Measurements from ENCODE around the gene BLCAP. TPM values are rescaled to one million over a fixed set of nuclear protein-coding genes. Genes with fewer than 3 reads are reported as not detected.
A peak's percentile ranks its signal among the peaks of the same experiment; 100 is the strongest.

BLCAP gene
- total RNA-seq, 1 donor from 2014 or later: 97.2 TPM

DNA sequence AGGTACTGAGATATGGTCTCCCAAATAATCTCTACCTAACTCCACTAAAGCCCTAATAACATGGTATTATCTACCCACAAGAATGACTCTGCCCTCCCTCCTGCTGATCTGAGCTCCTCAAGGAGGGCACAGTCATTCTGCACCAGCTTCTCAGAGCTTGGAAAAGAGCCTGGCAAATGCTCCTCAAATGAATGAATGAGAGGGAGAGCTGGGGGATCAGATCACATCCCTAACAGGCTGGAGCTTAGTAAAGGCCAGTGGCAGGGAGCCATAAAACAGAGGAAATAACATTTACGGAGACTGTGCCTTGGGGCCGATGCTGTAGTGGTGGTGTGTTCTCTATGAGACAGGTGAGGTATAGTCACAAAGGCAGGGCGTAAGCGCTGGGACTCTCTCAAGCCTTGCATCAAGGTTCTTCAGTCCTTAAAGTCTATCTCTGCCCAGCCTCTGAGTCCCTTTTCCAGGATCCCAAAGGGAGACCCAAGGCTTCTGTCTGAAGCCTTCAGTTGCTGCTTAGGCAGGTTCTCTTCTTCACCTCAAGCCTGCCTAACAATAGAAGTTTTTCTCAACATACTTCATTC lies 13.8 kb downstream of the BLCAP start:
- Mint-ChIP-seq H3K36me3 (ENCODE audit: unreplicated experiment) (peaks cover 6% of the 10 kb centered on the region), H3K27me3 (ENCODE audit: unreplicated experiment) (peaks cover 6% of the 10 kb centered on the region), H3K27ac (ENCODE audit: unreplicated experiment) (no peak overlapping the region), H3K4me1 (ENCODE audit: low read depth, unreplicated experiment) (peaks cover 47% of the 10 kb centered on the region), H3K4me3 (ENCODE audit: unreplicated experiment) (no peak overlapping the region), H3K9me3 (ENCODE audit: unreplicated experiment) (peaks cover 8% of the 10 kb centered on the region)
- TF ChIP-seq, protein P1, sequence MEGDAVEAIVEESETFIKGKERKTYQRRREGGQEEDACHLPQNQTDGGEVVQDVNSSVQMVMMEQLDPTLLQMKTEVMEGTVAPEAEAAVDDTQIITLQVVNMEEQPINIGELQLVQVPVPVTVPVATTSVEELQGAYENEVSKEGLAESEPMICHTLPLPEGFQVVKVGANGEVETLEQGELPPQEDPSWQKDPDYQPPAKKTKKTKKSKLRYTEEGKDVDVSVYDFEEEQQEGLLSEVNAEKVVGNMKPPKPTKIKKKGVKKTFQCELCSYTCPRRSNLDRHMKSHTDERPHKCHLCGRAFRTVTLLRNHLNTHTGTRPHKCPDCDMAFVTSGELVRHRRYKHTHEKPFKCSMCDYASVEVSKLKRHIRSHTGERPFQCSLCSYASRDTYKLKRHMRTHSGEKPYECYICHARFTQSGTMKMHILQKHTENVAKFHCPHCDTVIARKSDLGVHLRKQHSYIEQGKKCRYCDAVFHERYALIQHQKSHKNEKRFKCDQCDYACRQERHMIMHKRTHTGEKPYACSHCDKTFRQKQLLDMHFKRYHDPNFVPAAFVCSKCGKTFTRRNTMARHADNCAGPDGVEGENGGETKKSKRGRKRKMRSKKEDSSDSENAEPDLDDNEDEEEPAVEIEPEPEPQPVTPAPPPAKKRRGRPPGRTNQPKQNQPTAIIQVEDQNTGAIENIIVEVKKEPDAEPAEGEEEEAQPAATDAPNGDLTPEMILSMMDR (IDR thresholded peaks at IDR 0.05; ENCODE audit: partially characterized antibody, unreplicated experiment): no peak
- no peak for DNase-seq

DNA sequence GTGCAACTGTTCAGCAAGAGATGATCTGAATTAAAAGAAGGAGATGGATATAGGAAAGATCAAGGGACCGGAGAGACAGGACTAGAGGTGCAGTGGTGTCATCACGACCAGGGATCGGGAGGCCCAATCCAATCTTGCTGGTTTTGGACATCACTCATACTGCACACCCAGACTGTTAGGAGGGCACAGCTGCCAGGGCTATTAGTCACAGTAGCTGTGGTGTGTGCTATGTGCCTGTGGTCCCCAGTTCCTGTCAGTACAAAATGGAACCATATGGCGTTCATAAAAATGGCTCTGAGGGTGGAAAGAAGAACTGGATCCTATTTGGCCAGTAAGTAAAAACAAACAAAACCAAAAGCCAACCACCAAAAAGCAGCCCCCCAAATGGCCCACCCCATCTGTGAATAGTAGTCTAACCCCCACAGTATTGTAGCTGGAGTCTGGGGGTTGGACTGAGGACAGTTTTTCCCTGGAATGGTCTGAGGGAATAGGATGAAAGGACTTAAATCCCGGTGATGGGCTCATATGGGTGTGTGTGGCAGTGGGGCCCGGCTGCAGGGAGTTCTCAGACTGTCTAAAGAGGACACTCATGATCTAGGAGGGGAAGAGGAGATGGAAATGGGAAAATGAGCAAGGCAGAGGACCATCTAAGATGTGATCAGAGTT lies 15.9 kb downstream of the BLCAP start:
- Mint-ChIP-seq H3K27me3 (ENCODE audit: unreplicated experiment) (no peaks in the 10 kb centered on the region), H3K9me3 (ENCODE audit: unreplicated experiment) (peaks cover 7% of the 10 kb centered on the region), H3K27ac (ENCODE audit: unreplicated experiment) (no peak overlapping the region), H3K4me1 (ENCODE audit: low read depth, unreplicated experiment) (peaks cover 27% of the 10 kb centered on the region), H3K36me3 (ENCODE audit: unreplicated experiment) (no peaks in the 10 kb centered on the region), H3K4me3 (ENCODE audit: unreplicated experiment) (peak overlapping the region; percentile 43)
- TF ChIP-seq, protein P1 (IDR thresholded peaks at IDR 0.05; ENCODE audit: partially characterized antibody, unreplicated experiment): no peak
- no peak for DNase-seq

DNA sequence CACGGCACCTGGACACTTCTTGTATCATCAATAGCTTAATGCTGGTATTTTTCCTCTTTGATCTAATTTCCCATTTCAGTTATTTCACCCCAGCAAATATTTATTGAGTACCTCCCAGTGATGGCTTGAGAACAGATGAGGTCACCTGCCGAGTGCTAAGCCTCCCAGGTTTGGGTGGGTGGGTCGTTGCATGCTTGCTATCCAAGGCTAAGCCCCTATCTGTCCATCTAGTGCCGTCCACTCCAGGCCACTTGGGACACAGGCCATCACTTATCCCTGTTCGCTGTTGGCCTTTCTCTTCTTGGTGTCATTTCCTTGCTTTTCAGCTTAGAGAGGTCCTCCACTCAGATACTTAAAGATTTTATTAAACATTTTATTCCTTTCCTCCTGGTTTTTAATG lies 17.4 kb downstream of the BLCAP start:
- Mint-ChIP-seq H3K36me3 (ENCODE audit: unreplicated experiment) (no peaks in the 10 kb centered on the region), H3K4me3 (ENCODE audit: unreplicated experiment) (no peak overlapping the region), H3K9me3 (ENCODE audit: unreplicated experiment) (peaks cover 3% of the 10 kb centered on the region), H3K27ac (ENCODE audit: unreplicated experiment) (no peak overlapping the region), H3K27me3 (ENCODE audit: unreplicated experiment) (no peaks in the 10 kb centered on the region), H3K4me1 (ENCODE audit: low read depth, unreplicated experiment) (peaks cover 17% of the 10 kb centered on the region)
- no peak for DNase-seq
- TF ChIP-seq, protein P1 (IDR thresholded peaks at IDR 0.05; ENCODE audit: partially characterized antibody, unreplicated experiment): no peak

DNA sequence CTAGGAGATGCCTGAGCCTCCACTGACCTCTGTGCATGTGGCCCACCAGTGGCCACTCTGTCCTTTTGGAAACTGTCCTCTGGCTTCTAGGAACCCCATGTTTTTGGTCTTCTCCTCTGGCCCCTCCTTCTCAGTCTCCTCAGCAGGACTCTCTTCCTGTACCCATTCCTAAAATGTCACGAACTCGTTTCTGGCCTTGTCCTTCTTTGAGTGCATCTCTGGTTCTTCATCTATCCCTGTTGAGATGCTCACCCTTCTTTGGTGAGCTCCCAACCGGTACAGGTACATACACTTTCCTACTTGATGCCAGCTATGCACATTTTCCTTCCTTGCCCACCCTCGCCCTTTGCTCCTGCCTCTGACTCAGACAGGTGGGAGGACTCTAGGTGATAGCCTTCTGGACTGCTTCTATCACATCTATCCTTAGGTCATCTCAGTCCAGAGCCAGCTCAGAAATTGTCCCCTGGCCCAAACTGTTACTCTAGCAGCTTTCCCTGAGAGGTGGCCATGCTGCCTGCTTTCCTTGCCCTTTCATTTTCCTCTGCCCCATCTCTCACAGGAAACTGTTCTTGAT lies 21.4 kb downstream of the BLCAP start:
- no peak for DNase-seq
- no peak overlapping the region for H3K27ac Mint-ChIP-seq (ENCODE audit: unreplicated experiment)

More for the DNA sequence above, 21.4 kb downstream of the BLCAP start:
- Mint-ChIP-seq H3K4me3 (ENCODE audit: unreplicated experiment) (no peak overlapping the region), H3K9me3 (ENCODE audit: unreplicated experiment) (peaks cover 2% of the 10 kb centered on the region), H3K27me3 (ENCODE audit: unreplicated experiment) (no peaks in the 10 kb centered on the region), H3K4me1 (ENCODE audit: low read depth, unreplicated experiment) (peaks cover 6% of the 10 kb centered on the region), H3K36me3 (ENCODE audit: unreplicated experiment) (no peaks in the 10 kb centered on the region)
- TF ChIP-seq, protein P1 (IDR thresholded peaks at IDR 0.05; ENCODE audit: partially characterized antibody, unreplicated experiment): no peak

All from glutamatergic neuron (in vitro differentiated cells).